ENCODE measurements around the gene PLPPR1. TPM values are rescaled to one million over a fixed set of nuclear protein-coding genes. Genes with fewer than 3 reads are reported as not detected.
"Not testable (repeated sequence)": the region's sequence is repeated elsewhere in the genome, so short reads cannot be mapped to it uniquely, and the experiment has no call there.

Gene PLPPR1
- polyA plus RNA-seq, 4 donors, result 14.4 to 20.0 (median 18.4) TPM

DNA sequence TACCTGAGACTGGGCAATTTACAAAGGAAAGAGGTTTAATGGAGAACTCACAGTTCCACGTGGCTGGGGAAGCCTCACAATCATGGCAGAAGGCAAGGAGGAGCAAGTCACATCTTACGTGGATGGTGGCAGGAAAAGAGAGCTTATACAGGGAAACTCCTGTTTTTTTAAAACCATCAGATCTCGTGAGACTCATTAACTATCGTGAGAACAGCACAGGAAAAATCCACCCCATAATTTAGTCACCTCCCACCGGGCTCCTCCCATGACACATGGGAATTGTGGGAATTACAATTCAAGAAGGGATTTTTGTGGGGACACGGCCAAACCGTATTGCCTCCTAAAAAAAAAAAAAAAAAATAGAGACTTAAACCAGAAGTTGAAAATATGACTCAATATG, 11.1 kb downstream of the PLPPR1 start:
- DNase-seq (ENCODE audit: low read depth in 4 of 4, low spot score in 2 of 4), result not testable (repeated sequence)

GRCh38 chr9:101047848-101048397, 19.4 kb downstream of the PLPPR1 start:
- no peak for DNase-seq (ENCODE audit: low read depth in 4 of 4, low spot score in 2 of 4)

DNA sequence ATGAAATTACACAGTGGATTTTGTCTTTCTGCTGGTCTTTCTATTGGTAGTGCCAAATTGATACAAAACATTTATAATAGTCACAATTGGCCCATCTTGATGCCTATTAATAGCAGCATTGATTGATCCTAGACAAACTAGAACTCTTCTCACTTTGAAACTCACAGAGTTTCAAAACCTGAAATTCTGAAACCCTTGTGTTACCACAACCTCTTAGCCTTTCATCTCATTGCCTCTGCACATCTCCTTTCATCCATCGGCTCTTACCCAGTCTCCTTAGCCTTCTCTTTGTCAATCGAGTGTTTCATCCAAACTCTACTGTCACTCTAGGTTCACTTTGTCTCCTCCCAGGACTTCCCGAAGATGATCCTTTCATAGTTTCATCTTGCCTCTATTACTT, 22.1 kb downstream of the PLPPR1 start:
- no peak for DNase-seq (ENCODE audit: low read depth in 4 of 4, low spot score in 2 of 4)

DNA sequence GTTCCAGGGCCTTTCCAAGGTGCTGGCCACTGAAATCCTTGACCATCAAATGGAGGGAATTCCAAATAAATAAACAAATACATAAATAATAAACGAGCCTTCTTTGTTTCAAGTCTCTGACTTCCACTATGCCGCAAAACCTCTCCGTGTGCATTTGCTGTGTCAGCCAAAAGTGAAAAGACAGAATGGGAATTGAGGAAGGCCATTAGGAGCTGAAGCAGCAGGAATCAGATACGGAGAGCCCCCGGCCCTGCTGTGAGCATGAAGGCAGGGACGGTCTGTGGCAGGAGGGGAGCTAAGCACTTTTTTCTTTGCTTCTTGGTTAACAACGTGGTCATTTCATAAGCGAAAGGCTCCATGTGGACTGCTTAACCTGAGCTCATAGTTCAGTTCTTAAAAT, 26.1 kb downstream of the PLPPR1 start:
- no peak for DNase-seq (ENCODE audit: low read depth in 4 of 4, low spot score in 2 of 4)

- DNase-seq (ENCODE audit: low read depth in 4 of 4, low spot score in 2 of 4), result no peak
Measured at GRCh38 chr9:101055516-101055915, 27.0 kb downstream of the PLPPR1 start.

DNA sequence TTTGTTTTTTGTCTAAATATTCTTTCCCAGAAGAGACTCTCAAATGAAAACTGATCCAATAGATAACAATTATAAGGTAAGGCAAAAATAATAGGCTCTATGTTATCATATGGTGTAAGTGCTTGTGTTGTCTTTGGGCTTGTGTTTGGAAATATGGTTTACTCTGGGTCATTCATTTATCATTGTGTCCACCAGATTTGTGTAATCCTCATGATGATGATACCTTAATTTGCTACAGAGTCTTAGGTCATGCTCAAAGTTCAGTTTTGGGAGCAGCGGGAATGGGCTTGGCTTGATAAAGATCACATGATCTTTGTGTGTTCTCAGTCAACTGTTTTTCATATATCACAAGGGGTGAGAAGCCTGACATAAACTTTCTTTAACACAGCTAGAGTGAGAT, 34.2 kb downstream of the PLPPR1 start:
- no peak for DNase-seq (ENCODE audit: low read depth in 4 of 4, low spot score in 2 of 4)

DNA sequence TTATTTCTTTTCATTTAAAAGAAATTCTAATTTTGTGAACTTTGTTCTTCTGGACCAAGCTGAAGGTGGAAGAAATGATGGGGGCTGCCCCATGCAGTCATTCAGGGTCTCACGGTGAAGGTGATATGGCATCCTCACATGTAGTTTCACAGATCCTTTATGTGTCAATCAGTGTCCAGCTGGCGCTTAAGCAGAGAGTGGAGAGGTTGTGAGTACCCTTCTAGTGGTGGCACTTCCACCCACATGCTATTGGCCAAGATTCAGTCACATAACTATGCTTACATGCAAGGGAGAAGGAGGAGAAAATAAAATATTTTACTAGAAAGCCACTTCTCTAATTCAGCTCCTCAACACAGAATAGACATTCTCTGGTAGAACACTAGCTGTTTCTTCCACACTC, 34.7 kb downstream of the PLPPR1 start:
- DNase-seq (ENCODE audit: low read depth in 4 of 4, low spot score in 2 of 4), result no peak

- no peak for DNase-seq (ENCODE audit: low read depth in 4 of 4, low spot score in 2 of 4)
Measured at GRCh38 chr9:101064206-101064605, 35.7 kb downstream of the PLPPR1 start.

- no peak for DNase-seq (ENCODE audit: low read depth in 4 of 4, low spot score in 2 of 4)
Measured at GRCh38 chr9:101065930-101066329, 37.4 kb downstream of the PLPPR1 start.

GRCh38 chr9:101068696-101069095, 40.2 kb downstream of the PLPPR1 start:
- DNase-seq (ENCODE audit: low read depth in 4 of 4, low spot score in 2 of 4), result no peak

GRCh38 chr9:101072259-101072658, 43.7 kb downstream of the PLPPR1 start:
- no peak for DNase-seq (ENCODE audit: low read depth in 4 of 4, low spot score in 2 of 4)

- DNase-seq (ENCODE audit: low read depth in 4 of 4, low spot score in 2 of 4), result no peak
Measured at GRCh38 chr9:101073122-101073521, 44.6 kb downstream of the PLPPR1 start.

DNA sequence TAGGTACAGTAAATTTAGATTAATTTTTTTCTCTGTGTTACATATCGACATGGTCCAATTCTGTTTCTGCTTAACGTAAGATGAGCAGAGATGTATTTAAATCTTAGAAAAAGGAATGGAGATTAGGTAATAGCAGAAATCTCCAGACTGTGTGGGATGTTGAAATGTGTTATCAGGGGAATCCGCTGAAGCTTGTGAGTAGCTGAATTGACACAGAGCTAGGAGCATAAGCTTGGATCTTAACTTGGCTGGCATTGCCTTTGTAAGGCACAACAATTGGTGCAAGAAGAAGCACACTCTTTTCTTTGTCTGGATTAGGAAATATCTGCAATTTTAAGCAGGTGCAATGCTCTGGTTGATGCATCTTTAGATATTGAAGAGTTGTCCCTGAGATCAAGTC, 53.1 kb downstream of the PLPPR1 start:
- no peak for DNase-seq (ENCODE audit: low read depth in 4 of 4, low spot score in 2 of 4)

GRCh38 chr9:101083448-101084202, 55.1 kb downstream of the PLPPR1 start:
- DNase-seq (ENCODE audit: low read depth in 4 of 4, low spot score in 2 of 4), result no peak

DNA sequence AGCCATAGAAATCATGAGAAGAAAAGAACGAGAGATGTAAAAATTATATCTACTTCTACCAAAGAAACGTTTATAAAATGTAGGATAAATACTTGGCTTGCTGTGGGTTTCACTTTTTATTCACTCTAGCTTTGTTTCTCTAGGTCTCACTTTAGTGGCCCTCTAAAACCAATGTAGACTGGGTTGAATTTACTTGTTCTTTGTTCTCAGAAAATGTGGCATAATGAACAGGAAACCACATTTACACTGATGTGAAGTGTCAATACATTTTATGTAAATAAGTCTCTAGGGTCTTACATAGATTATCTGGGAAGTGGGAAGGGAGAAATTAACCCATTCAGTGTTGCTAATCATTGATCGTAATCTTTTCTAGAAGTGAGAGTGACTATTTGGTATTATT, 58.9 kb downstream of the PLPPR1 start:
- DNase-seq (ENCODE audit: low read depth in 4 of 4, low spot score in 2 of 4), result no peak

DNA sequence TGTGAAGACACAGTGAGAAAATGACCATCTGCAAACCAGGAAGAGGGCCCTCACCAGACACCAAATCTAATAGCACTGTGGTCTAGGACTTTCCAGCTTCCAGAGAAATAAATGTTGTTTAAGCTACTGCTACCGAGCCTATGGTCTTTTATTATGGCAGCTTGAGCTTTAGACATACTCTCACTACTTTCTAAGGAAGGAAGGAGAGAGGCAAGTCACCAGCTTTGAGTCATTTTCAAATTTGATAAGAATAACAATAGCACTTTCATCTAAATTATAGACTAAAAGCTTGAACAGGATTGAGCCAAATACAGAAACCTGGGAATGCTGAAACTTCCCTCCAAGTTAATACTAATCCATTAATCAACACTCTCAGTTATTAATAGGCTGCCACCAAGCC, 64.4 kb downstream of the PLPPR1 start:
- no peak for DNase-seq (ENCODE audit: low read depth in 4 of 4, low spot score in 2 of 4)

DNA sequence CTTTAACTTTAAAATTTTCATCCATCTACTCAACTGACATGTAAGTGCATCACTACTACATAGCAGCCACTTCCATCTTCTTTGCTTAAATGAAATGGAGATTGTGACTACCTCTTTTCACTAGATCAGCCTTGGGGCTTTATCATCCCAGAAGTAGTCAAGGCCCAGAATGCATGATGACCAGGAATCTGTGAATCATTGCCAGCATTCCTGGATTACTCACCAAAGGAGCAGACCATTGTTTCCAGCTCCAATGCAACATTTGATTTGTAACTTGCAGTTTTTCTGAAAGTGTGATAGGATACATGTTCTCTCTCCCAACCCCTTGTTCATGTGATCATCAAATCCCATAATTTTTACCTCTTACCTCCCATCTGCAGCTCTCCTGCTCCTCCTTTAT, 65.1 kb downstream of the PLPPR1 start:
- DNase-seq (ENCODE audit: low read depth in 4 of 4, low spot score in 2 of 4), result no peak

DNA sequence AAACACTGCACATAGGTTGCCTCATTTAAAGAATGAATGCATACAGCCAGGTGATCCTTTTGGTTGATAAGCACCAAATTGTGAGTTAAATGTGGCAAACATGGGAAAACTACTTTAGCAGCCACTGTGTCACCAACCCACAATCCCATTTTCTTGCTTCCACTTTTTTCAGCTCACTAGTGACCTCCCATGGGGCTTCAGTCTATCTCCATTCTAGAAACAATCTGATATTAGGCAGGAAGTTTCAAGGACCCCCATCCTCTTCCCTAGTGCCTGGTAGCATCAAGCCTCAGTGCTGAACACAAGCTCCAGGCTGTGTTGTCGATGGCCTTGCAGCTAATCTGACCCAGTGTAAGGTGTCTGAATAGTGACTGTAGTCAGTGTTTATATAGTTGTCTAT, 66.2 kb downstream of the PLPPR1 start:
- no peak for DNase-seq (ENCODE audit: low read depth in 4 of 4, low spot score in 2 of 4)

DNA sequence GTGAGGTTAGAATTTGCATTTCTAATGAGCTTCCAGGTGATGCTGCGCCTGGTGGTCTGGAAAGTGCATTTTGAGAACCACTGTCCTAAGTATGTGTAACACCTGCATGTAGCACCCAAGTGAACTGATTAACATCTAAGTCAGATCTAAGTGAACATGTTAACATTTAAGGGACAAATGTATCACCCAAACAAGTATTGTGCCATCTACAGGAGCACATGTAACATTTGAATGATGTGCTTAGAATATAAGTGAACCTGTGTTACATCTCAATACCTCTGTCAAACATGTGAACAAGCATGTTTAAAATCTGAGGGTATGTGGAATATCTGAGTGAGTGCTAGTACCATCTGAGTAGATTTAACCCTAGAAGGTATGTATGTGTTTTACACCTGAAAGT, 68.7 kb downstream of the PLPPR1 start:
- DNase-seq (ENCODE audit: low read depth in 4 of 4, low spot score in 2 of 4), result no peak

GRCh38 chr9:101098392-101098791, 69.9 kb downstream of the PLPPR1 start:
- no peak for DNase-seq (ENCODE audit: low read depth in 4 of 4, low spot score in 2 of 4)

- no peak for DNase-seq (ENCODE audit: low read depth in 4 of 4, low spot score in 2 of 4)
Measured at GRCh38 chr9:101114317-101114716, 85.8 kb downstream of the PLPPR1 start.

DNA sequence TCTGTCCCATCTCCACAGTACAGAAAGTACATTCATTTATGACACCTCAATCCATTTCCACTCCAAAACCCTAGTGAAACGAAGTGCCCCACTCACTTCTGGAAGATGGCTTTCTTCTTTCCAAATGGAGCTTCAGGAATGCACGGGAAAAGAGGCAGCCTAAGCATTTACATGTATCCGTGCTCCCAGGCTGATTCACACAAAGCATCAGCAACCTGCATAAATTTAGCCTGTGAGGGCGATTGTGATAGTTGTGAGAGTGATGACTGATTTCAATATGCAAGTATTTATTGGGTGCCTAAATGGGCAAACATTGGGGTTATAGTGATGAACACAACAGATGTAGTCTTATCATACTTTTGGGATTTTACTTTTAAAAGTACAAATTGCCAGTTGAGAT, 86.6 kb downstream of the PLPPR1 start:
- DNase-seq (ENCODE audit: low read depth in 4 of 4, low spot score in 2 of 4), result no peak

GRCh38 chr9:101117161-101117560, 88.6 kb downstream of the PLPPR1 start:
- DNase-seq (ENCODE audit: low read depth in 4 of 4, low spot score in 2 of 4), result no peak
